ENCODE results near the gene JAML.

- TF ChIP-seq, protein P1, sequence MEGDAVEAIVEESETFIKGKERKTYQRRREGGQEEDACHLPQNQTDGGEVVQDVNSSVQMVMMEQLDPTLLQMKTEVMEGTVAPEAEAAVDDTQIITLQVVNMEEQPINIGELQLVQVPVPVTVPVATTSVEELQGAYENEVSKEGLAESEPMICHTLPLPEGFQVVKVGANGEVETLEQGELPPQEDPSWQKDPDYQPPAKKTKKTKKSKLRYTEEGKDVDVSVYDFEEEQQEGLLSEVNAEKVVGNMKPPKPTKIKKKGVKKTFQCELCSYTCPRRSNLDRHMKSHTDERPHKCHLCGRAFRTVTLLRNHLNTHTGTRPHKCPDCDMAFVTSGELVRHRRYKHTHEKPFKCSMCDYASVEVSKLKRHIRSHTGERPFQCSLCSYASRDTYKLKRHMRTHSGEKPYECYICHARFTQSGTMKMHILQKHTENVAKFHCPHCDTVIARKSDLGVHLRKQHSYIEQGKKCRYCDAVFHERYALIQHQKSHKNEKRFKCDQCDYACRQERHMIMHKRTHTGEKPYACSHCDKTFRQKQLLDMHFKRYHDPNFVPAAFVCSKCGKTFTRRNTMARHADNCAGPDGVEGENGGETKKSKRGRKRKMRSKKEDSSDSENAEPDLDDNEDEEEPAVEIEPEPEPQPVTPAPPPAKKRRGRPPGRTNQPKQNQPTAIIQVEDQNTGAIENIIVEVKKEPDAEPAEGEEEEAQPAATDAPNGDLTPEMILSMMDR (IDR thresholded peaks at IDR 0.05) = no peak
- TF ChIP-seq POLR2A (IDR thresholded peaks at IDR 0.05) (no peak), POLR2AphosphoS5 (IDR thresholded peaks at IDR 0.05; ENCODE audit: insufficient read depth in 1 of 2, low read depth in 1 of 2) (no peak)
Observed at GRCh38 chr11:118149493-118149892, 75.3 kb downstream of the JAML start.

Measured in vagina (tissue), 2 donors.